ENCODE measurements around the gene GADL1.

The GADL1 gene

GRCh38 chr3:30677347-30677685, 217.1 kb downstream of the GADL1 start:
- in situ Hi-C loops (cut with HindIII; ENCODE audit: low sequenced_read_pairs), result no loop called here
- DNase-seq (ENCODE audit: low read depth), result no peak
- H3K4me3 ChIP-seq (ENCODE audit: low read depth, low read length), result no peak overlapping the region
- TF ChIP-seq, protein P1, sequence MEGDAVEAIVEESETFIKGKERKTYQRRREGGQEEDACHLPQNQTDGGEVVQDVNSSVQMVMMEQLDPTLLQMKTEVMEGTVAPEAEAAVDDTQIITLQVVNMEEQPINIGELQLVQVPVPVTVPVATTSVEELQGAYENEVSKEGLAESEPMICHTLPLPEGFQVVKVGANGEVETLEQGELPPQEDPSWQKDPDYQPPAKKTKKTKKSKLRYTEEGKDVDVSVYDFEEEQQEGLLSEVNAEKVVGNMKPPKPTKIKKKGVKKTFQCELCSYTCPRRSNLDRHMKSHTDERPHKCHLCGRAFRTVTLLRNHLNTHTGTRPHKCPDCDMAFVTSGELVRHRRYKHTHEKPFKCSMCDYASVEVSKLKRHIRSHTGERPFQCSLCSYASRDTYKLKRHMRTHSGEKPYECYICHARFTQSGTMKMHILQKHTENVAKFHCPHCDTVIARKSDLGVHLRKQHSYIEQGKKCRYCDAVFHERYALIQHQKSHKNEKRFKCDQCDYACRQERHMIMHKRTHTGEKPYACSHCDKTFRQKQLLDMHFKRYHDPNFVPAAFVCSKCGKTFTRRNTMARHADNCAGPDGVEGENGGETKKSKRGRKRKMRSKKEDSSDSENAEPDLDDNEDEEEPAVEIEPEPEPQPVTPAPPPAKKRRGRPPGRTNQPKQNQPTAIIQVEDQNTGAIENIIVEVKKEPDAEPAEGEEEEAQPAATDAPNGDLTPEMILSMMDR (IDR thresholded peaks at IDR 0.05; ENCODE audit: low read depth, low read length, missing control alignments), result no peak

GRCh38 chr3:30676424-30677346, 217.8 kb downstream of the GADL1 start:
- TF ChIP-seq, protein P1 (IDR thresholded peaks at IDR 0.05; ENCODE audit: low read depth, low read length, missing control alignments), result no peak
- in situ Hi-C loops (cut with HindIII; ENCODE audit: low sequenced_read_pairs), result no loop called here
- no peak overlapping the region for H3K4me3 ChIP-seq (ENCODE audit: low read depth, low read length)
- DNase-seq (ENCODE audit: low read depth), result no peak
